Stimulated activated CD4-positive, alpha-beta T cell treated with anti-CD3 and anti-CD28 coated beads, Interleukin-2, amount 100 ng/mL, for 4 hours (primary cell): ENCODE measurements around the gene RAD17.
"Not testable (repeated sequence)": the region's sequence is repeated elsewhere in the genome, so short reads cannot be mapped to it uniquely, and the experiment has no call there.

ENCODE experiments used
- DNase-seq: peaks from one replicate; pipeline ENCODE4 v3.0.0-alpha.2; 2020; ENCODE audit warnings: low read depth

RAD17 gene

DNA sequence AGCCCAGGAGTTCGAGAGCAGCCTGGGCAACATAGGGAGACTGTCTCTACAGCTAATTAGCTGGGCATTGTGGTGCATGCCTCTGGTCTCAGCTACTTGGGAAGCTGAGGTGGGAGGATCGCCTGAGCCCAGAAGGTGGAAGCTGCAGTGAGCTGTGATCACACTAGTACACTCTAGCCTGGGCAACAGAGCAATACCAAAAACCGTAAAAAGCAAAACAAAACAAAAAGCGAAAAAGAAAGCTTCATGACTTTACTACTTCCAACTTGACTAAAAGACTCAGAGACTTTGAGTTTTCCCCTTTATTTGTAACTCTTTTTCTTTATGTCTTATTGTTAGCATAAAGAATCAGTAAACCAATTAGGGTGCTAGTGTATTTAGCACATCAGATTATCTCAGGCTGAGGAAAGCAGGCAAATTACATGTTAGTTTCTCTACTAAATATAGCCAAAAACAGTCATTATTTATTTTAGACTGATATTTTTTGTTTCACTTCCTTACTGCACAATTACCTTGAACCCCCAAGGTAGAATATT is 5.4 kb downstream of the RAD17 start:
- DNase-seq: no peak

DNA sequence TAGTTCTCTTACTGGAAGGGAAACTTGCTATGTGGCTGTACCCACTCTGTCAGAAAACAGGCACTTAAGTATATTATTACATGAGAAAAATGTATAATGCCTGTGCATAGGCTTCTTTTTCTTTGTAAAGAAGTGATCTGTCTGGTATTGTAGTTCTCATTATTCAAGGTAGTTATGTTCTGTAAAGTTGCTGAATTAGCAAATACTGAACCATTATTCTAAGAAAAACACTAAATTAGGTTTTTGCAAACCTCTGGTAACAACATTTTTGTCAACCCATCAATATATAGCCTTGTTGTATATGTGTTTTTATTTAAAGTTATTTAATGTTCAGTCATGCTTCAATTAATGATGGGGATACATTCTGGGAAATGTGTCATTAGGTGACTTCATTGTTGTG is 8.8 kb downstream of the RAD17 start:
- no peak for DNase-seq

DNA sequence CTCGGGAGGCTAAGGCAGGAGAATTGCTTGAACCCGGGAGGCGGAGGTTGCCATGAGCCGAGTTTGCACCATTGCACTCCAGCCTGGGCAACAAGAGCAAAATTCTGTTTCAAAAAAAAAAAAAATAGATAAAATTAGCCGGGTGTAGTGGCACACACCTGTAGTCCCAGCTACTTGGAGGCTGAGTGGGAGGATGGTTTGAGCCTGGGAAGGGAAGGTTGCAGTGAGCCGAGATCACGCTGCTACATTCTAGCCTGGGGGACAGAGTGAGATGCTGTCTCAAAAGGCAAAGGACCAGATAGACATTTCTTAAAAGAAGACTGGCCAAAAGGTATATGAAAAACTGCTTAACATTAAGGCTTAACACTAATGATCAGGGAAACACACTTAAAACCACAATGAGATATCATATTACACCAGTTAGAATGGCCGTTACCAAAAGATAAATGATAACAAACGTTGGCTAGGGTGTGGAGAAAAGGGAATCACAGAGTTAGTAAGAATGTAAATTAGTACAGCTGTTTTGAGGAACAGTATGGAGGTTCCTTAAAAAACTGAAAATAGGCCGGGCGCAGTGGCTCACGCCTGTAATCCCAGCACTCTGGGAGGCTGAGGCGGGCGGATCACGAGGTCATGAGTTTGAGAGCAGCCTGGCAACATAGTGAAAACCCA is 35.2 kb downstream of the RAD17 start:
- DNase-seq: no peak

DNA sequence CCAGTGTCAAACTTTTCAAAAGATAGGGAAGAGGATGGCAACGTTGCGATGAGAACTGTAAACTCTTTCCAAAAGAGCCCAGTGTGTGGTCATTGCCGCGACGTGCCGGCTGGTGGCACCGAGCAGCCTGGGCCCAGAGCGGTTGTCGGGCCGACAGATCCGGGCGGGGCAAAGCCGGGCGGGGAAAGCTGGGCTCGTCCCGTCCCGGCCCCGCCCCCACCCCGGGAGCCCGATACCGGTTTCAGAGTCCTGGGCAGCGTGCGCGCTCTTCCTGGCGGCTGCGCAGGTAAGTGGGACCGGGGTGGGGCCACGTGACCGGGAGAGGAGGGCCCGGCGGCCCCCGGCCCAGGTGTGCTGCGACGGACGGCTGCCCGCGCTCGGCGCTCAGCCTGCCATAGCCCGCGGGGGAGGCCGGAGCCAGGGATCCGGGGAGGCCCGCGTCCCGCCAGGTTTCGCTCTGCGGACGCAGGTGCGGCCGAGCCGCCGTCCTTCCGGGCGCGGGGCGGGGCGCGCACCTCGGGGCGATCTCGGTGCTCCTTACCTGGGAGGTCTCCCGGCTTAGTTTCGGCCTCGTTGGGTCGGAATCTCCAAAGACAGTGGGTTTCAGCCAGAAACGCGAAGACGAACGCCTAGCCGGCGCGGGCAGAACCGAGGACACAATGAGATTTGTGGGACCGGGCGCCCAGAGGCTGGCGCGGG is 45.4 kb downstream of the RAD17 start, which contains the start of gene MARVELD2:
MARVELD2 (plus strand) TSS at position 232 of the 699 bp plus-strand sequence. CDS start 4,270 bp downstream, outside the sequence.
- DNase-seq: peak; percentile 28

DNA sequence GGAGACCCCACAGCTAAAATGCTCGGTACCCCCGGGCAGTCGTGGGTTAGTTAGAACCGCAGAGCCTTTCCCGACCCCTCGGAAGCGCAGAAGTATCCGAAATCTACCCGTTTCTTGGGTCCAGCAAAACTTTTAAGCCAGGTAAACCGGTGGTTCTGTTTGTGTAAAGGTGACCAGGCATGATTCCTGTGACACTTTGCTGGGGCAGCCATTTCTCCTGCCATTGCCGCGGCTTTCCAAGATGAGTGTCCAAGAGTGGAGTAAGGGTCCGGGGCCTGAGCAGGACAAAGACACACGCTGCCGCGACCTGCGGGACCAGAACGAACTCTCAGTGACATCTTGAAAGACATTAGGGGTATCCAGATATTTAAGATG is 46.0 kb downstream of the RAD17 start:
- no peak for DNase-seq

DNA sequence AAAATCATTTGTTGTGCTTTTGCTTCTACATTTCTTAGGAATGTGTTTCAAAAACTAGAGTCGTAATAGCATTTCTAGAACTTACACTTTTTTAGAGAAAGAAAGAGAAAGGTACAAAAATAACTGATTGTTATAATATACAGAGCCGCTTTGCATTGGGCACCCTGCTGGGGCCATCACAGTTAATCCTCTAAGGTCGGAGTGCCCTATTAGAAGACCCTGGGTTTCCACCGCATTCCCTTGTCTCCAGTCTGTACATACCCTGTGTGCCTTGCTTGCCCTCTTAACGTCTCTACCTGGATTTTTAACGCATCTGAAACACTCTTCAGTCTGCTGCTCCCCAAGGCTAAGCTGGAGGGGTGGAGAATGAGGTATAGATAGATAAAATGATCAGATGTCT is 46.6 kb downstream of the RAD17 start:
- DNase-seq: no peak

GRCh38 chr5:69416699-69417098 is 47.1 kb downstream of the RAD17 start:
- no peak for DNase-seq

GRCh38 chr5:69418554-69418953 is 48.9 kb downstream of the RAD17 start:
- no peak for DNase-seq

GRCh38 chr5:69431424-69432303 is 62.0 kb downstream of the RAD17 start:
- no peak for DNase-seq

- no peak for DNase-seq
These were observed 63.0 kb downstream of the RAD17 start for GRCh38 chr5:69432412-69433206.

DNA sequence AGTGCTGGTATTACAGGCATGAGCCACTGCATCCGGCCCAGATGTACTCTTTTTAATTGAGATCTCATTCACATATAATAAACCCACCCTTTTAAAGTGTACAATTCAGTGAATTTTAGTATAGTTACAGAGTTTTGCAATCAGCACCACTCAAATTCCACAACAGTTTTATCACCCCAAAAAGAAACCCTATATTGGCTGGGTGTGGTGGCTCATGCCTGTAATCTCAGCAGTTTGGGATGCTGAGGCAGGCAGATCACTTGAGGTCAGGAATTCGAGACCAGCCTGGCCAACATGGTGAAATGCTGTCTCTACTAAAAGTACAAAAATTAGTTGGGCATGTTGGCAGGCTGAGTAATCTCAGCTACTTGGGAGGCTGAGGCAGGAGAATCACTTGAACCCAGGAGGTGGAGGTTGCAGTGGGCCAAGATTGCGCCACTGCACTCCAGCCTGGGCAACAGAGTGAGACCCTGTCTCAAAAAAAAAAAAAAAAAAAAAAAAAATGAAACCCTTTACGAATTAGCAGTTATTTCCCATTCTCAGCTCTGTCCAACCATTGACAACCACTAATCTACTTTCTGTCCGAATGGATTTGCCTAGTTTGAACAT is 65.8 kb downstream of the RAD17 start:
- not testable (repeated sequence) for DNase-seq

GRCh38 chr5:69444127-69444754 is 74.6 kb downstream of the RAD17 start:
- no peak for DNase-seq

DNA sequence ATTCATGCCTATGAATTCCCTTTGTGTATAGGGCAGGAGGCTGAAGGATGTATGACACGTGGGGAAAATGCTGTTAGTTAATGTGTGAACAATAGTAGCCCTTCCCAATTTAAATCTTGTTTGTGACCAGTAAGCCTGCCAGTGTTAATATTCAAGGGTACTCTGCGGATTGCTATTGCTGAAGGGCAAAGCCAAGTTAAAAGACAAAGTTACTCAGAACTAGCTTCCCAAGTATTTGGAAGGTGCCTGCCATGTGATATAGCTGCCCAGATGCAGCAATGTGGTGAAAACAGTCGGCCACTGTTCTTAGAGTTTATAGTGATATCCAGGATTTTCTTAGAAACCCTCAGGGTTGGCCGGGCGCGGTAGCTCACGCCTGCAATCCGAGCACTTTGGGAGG is 79.9 kb downstream of the RAD17 start:
- DNase-seq: no peak

DNA sequence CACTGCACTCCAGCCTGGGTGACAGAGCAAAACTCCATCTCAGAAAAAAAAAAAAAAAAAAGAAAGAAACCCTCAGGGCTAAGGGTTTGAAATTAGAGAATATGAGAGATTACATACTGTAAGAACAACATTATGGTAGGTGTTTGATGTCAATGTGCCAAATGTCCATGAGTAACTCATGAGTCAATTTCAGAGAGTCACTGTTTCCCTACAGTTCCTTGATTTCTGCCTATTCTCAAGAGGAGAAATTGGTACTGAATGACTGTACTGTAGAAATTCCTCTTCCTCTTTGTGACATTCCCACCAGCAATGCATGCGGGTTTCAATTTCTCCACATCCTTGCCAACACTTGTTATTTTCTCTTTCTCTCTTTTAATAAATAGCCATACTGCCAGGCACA is 80.5 kb downstream of the RAD17 start:
- DNase-seq: no peak

DNA sequence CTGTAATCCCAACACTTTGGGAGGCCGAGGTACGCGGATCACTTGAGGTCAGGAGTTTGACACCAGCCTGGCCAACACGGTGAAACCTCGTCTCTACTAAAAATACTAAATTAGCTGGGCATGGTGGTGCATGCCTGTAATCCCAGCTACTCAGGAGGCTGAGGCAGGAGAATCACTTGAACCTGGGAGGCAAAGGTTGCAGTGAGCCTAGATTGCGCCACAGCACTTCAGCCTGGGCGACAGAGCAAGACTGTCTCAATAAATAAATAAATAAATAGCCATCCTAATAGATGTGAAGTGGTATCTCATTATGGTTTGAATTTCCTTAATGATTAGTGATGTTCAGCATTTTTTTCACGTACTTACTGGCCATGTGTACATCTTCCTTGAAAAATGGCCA is 80.9 kb downstream of the RAD17 start:
- DNase-seq: not testable (repeated sequence)

- DNase-seq: no peak
These were observed 82.5 kb downstream of the RAD17 start for GRCh38 chr5:69451941-69452647.

DNA sequence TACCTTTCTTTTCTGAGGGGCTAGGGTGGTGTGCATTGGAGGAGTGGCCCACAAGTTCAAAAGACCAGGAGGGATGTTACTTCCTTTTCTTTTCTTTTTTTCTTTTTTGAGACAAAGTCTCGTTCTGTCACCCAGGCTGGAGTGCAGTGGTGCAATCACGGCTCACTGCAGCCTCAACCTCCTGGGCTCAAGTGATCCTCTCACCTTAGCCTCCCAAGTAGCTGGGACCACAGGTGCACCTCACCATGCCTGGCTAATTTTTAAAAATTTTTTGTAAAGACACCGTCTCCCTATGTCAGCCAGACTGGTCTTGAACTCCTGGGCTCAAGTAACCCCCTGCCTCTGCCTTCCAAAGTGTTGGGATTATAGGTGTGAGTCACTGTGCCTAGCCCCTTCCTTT is 83.9 kb downstream of the RAD17 start:
- DNase-seq: not testable (repeated sequence)

GRCh38 chr5:69454460-69455249 is 85.0 kb downstream of the RAD17 start:
- DNase-seq: no peak

GRCh38 chr5:69455428-69455988 is 85.9 kb downstream of the RAD17 start:
- not testable (repeated sequence) for DNase-seq
